Bronchial epithelial cell (primary cell): ENCODE measurements around the gene SDE2. TPM values are rescaled to one million over a fixed set of nuclear protein-coding genes. Genes with fewer than 3 reads are reported as not detected.

ENCODE experiments used
- DNase-seq: peaks from one replicate; pipeline ENCODE4 v3.0.0-alpha.2; 2010; ENCODE audit warnings: low read depth
- FAIRE-seq: peaks from 2 replicates; lab custom pipeline; 2011; peaks lifted over from hg19 to GRCh38; lab: Jason Lieb, UNC
- H3K27me3 ChIP-seq: 2 replicates; pipeline ENCODE4 v1.5.1; 2011; ENCODE audit warnings: low read length; ENCODE audit not compliant: control insufficient read depth, insufficient read depth
- H3K36me3 ChIP-seq: 2 replicates; pipeline ENCODE4 v1.5.1; 2011; ENCODE audit warnings: low read length; ENCODE audit not compliant: control insufficient read depth, insufficient read depth
- H3K4me3 ChIP-seq: 2 replicates; pipeline ENCODE4 v1.5.1; 2011; ENCODE audit warnings: mild to moderate bottlenecking, low read depth, low read length, control low read depth
- CTCF ChIP-seq: IDR thresholded peaks from 2 replicates; pipeline ENCODE4 v1.5.1; 2011; ENCODE audit warnings: mild to moderate bottlenecking, moderate library complexity, low read length, control low read depth, inconsistent platforms; ENCODE audit not compliant: insufficient read depth, severe bottlenecking
- total RNA-seq: library from RNA; depleted of rRNA; stranded (reverse); fragments of >200 nt; gene quantifications from 2 replicates; pipeline ENCODE4 v1.2.1, GENCODE V29; 2014

The SDE2 gene
- total RNA-seq = 41.1 and 46.1 TPM in 2 replicates

DNA sequence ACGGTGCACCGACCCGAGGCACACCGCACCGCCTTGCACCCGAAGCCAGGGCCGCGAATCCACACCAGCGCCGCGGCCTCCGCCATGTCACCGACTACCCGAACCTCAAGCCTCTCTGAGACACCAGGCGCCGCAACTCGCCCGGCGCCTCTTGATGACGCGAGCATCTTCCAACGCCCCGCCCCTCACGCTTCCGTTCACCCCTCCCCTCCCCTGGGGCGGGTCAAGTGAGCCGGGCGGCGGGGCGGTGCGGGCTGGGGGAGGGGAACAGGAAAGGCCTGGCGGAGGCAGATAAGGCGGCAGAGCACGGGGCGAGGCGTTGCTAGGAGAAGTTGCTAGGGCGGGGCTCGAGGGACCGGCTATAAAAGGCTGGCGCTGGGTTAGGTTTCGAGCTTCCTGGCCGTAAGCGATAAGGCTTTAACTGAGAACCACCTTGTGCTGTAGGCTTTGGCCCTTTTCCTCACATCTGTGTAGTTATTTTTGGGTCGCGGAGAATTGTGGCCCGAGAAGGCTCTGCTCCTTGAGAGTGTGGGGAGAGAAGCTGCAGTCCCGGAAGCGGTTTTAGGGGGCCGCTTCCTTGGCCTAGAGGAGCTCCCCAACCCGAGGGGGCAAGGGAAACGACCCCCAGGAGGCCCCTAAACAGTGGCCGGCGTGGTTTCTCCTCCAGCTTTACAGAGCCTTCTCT, at the start of gene SDE2:
Gene SDE2 (minus strand): TSS at position 117 of the 685 bp plus-strand sequence. CDS start 31 bp downstream, at position 86.
- DNase-seq (peak; percentile 91), FAIRE-seq (no peak)
- TF ChIP-seq CTCF = no peak
- no peaks in the 10 kb centered on the region for H3K27me3 ChIP-seq
- peak within 1 kb of the TSS; percentile 82 for H3K4me3 ChIP-seq
- no peaks in the 10 kb centered on the region for H3K36me3 ChIP-seq

DNA sequence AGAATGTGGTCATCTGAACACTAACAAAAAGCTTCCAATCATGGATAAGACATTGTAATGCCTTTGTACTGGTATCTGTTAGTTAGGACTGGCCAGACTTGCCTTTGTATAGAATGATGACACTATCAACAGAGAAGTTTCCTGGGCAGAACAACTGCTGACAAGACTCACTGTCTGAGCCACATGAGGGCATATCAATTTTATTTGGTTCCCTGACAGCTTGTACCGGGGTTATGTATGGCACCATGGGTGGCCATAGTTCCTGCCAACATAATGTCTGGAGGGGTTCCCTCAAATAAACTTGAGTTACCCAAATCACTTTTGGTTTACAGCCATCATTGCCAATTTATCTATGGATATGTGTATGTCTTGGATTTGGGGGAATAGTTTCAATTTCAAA, 49.7 kb upstream of the SDE2 start:
- Histone ChIP-seq H3K4me3 (no peak overlapping the region), H3K36me3 (peaks cover 1% of the 10 kb centered on the region), H3K27me3 (no peaks in the 10 kb centered on the region)
- TF ChIP-seq CTCF = no peak
- DNase-seq (no peak), FAIRE-seq (no peak)

DNA sequence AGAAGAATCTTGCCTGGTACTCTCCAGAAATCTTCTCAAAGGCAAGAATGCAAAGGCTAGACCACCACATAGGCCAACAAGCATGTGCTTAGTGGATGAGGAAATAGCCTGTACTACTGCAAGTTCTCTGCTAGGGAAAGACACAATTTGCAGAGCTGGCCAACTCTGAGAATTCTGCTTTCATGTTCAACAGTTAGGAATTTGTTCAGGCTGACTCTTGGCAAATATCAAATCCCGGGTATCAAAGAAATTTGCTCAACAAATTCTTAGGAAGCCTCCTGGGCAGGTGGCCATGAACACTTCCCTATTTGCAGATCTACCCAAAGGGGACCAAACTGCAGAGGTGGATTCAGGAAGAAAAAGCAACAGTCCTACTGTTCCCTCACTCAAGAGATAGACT, 48.4 kb upstream of the SDE2 start:
- peaks cover 1% of the 10 kb centered on the region for H3K36me3 ChIP-seq
- no peak for DNase-seq
- H3K4me3 ChIP-seq = no peak overlapping the region
- H3K27me3 ChIP-seq = no peaks in the 10 kb centered on the region
- TF ChIP-seq CTCF = no peak
- FAIRE-seq = no peak

DNA sequence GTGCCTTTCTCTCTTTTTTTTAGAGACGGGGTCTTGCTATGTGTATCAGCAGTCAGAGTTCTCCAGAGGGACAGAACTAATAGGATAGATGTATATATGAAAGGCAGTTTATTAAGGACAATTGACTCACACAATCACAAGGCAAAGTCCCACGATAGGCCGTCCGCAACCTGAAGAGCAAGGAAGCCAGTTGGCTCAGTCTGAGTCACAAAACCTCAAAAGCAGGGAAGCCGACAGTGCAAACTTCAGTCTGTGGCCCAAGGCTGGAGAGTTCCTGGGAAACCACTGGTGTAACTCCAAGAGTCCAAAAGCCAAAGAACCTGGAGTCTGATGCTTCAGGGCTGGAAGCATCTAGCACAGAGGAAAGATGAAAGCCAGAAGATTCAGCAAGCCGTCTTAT, 47.1 kb upstream of the SDE2 start:
- Histone ChIP-seq H3K36me3 (peaks cover 1% of the 10 kb centered on the region), H3K4me3 (no peak overlapping the region), H3K27me3 (no peaks in the 10 kb centered on the region)
- no peak for TF ChIP-seq CTCF
- FAIRE-seq (no peak), DNase-seq (peak; percentile 88)

DNA sequence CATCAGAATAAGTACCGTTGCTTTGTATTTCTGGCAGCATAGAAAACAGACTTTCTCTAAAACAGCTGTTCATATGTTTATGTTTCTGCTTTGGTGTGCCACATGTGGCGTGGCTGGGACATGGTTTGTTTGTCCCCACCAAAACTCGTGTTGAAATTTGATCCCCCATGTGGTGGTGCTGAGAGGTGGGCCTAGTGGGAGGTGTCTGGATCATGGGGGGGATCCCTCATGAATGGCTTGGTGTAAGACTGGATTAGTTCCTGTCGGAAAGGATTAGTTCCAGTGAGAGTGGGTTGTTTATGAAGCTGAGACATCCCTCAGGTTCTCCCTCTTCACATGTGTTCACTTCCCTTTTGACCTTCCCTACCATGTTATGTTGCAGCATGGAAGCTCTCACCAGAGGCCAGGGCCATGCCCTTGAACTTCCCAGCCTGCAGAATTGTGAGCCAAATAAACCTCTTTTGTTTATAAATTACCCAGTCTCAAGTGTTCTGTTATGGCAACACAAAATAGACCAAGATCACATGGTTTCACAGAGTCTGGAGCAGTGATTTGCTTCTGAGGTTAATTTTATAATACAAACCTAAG, 45.5 kb upstream of the SDE2 start:
- no peak for FAIRE-seq
- no peak for TF ChIP-seq CTCF

More for the DNA sequence above, 45.5 kb upstream of the SDE2 start:
- H3K36me3 ChIP-seq = peaks cover 1% of the 10 kb centered on the region
- H3K4me3 ChIP-seq = no peak overlapping the region
- peaks cover 2% of the 10 kb centered on the region for H3K27me3 ChIP-seq
- no peak for DNase-seq
